DOHH2 (cell line): Measurements from ENCODE around the gene ATP12A.
A peak's percentile ranks its signal among the peaks of the same experiment; 100 is the strongest.

Source experiments
- H3F3A ChIP-seq: fragments of 200-600 bp; sonication (generic), shearing (Covaris generic); 2 replicates; pipeline ENCODE4 v1.6.0; 2016; ENCODE audit warnings: antibody characterized with exemption, mild to moderate bottlenecking; ENCODE audit not compliant: control insufficient read depth, insufficient read depth
- H3K27ac ChIP-seq: fragments of 200-600 bp; sonication (generic); 2 replicates; pipeline ENCODE4 v1.5.1; 2014; ENCODE audit warnings: low read depth, mild to moderate bottlenecking, low read length, moderate library complexity
- H3K27me3 ChIP-seq: fragments of 200-600 bp; sonication (generic); 2 replicates; pipeline ENCODE4 v1.6.1; 2014; ENCODE audit warnings: mild to moderate bottlenecking, low read length, mixed read lengths; ENCODE audit not compliant: control insufficient read depth
- H3K36me3 ChIP-seq: fragments of 200-600 bp; sonication (generic); 2 replicates; pipeline ENCODE4 v1.6.1; 2014; ENCODE audit warnings: mild to moderate bottlenecking, low read length, moderate library complexity, mixed read lengths; ENCODE audit not compliant: control insufficient read depth
- H3K4me1 ChIP-seq: fragments of 200-600 bp; sonication (generic); 2 replicates; pipeline ENCODE4 v1.6.1; 2014; ENCODE audit warnings: mild to moderate bottlenecking, low read length, mixed read lengths; ENCODE audit not compliant: control insufficient read depth
- H3K4me2 ChIP-seq: fragments of 200-600 bp; sonication (generic); 2 replicates; pipeline ENCODE4 v1.6.0; 2014; ENCODE audit warnings: mild to moderate bottlenecking, low read length, moderate library complexity
- H3K4me3 ChIP-seq: fragments of 200-600 bp; sonication (generic); 2 replicates; pipeline ENCODE4 v1.5.1; 2014; ENCODE audit warnings: mild to moderate bottlenecking, low read length, mixed read lengths
- H3K79me2 ChIP-seq: fragments of 200-600 bp; sonication (generic); 2 replicates; pipeline ENCODE4 v1.6.1; 2014; ENCODE audit warnings: mild to moderate bottlenecking, low read length, mixed read lengths; ENCODE audit not compliant: control insufficient read depth
- H3K9me2 ChIP-seq: fragments of 200-600 bp; sonication (generic); replicated peaks from 2 replicates; pipeline ENCODE4 v1.6.1; 2014; ENCODE audit warnings: mild to moderate bottlenecking, low read length, mixed read lengths; ENCODE audit not compliant: control insufficient read depth
- H3K9me3 ChIP-seq: fragments of 200-600 bp; sonication (generic); 2 replicates; pipeline ENCODE4 v1.6.1; 2014; ENCODE audit warnings: antibody characterized with exemption, low read length, mixed read lengths; ENCODE audit not compliant: control insufficient read depth, insufficient read depth
- H4K20me1 ChIP-seq: fragments of 200-600 bp; sonication (generic); 2 replicates; pipeline ENCODE4 v1.6.0; 2014; ENCODE audit warnings: low read depth, mild to moderate bottlenecking, antibody characterized with exemption, low read length, moderate library complexity; ENCODE audit not compliant: control insufficient read depth, insufficient read depth
- EZH2phosphoT487 ChIP-seq: fragments of 200-600 bp; sonication (generic); IDR thresholded peaks from 2 replicates; pipeline ENCODE4 v1.6.1; 2017; ENCODE audit warnings: borderline replicate concordance, mild to moderate bottlenecking, antibody characterized with exemption, low read length, moderate library complexity, mixed read lengths
- TF ChIP-seq, protein P1 (sequence below): fragments of 200-600 bp; sonication (generic); IDR thresholded peaks from one replicate; pipeline ENCODE4 v1.5.1; 2014; ENCODE audit warnings: antibody characterized with exemption, mild to moderate bottlenecking, low read depth, low read length; ENCODE audit not compliant: poor library complexity, severe bottlenecking

Gene ATP12A

GRCh38 chr13:24684600-24684998 is 4.4 kb downstream of the ATP12A start:
- H3K27ac ChIP-seq = peak overlapping the region; percentile 54

DNA sequence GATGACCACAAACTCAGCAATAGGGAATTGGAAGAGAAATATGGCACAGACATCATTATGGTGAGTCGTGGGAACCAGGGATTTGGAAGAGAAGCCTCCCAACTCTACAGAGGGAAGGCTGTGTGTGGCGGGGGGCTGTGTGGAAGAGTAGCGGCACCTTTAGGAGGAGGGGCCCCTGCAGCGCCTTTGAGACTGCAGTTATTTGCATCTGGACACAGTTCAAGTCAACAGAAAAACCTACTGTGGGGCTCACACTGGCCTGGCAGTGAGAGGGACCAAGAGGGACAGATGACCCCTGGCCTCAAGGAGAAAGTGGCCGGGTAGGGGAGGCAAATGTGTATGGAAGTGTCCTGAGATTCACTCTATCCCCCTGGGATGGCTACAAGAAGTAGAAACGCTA is 5.1 kb downstream of the ATP12A start:
- peaks cover 26% of the 10 kb centered on the region for H3K4me1 ChIP-seq
- no peaks in the 10 kb centered on the region for H3K79me2 ChIP-seq
- H3F3A ChIP-seq = no peaks in the 10 kb centered on the region
- H3K4me2 ChIP-seq = no peak overlapping the region; the same call in 1 of the 2 replicates
- peaks cover 13% of the 10 kb centered on the region for H3K27me3 ChIP-seq
- H3K27ac ChIP-seq = no peak overlapping the region
- H3K9me3 ChIP-seq = no peaks in the 10 kb centered on the region
- no peaks in the 10 kb centered on the region for H3K36me3 ChIP-seq
- H4K20me1 ChIP-seq = no peaks in the 10 kb centered on the region
- H3K4me3 ChIP-seq = no peak overlapping the region
- no peak for TF ChIP-seq EZH2phosphoT487
- TF ChIP-seq, protein P1, sequence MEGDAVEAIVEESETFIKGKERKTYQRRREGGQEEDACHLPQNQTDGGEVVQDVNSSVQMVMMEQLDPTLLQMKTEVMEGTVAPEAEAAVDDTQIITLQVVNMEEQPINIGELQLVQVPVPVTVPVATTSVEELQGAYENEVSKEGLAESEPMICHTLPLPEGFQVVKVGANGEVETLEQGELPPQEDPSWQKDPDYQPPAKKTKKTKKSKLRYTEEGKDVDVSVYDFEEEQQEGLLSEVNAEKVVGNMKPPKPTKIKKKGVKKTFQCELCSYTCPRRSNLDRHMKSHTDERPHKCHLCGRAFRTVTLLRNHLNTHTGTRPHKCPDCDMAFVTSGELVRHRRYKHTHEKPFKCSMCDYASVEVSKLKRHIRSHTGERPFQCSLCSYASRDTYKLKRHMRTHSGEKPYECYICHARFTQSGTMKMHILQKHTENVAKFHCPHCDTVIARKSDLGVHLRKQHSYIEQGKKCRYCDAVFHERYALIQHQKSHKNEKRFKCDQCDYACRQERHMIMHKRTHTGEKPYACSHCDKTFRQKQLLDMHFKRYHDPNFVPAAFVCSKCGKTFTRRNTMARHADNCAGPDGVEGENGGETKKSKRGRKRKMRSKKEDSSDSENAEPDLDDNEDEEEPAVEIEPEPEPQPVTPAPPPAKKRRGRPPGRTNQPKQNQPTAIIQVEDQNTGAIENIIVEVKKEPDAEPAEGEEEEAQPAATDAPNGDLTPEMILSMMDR = no peak
- no peaks in the 10 kb centered on the region for H3K9me2 ChIP-seq

More at GRCh38 chr13:24684600-24684998, 4.4 kb downstream of the ATP12A start:
- Histone ChIP-seq H3K4me3 (peak overlapping the region; percentile 26), H3F3A (no peaks in the 10 kb centered on the region), H3K4me1 (peaks cover 32% of the 10 kb centered on the region), H3K27me3 (peaks cover 18% of the 10 kb centered on the region), H3K9me3 (no peaks in the 10 kb centered on the region), H4K20me1 (no peaks in the 10 kb centered on the region), H3K36me3 (no peaks in the 10 kb centered on the region), H3K9me2 (no peaks in the 10 kb centered on the region), H3K4me2 (peak overlapping the region; percentile 45), H3K79me2 (no peaks in the 10 kb centered on the region)
- no peak for TF ChIP-seq EZH2phosphoT487
- TF ChIP-seq, protein P1 = no peak

DNA sequence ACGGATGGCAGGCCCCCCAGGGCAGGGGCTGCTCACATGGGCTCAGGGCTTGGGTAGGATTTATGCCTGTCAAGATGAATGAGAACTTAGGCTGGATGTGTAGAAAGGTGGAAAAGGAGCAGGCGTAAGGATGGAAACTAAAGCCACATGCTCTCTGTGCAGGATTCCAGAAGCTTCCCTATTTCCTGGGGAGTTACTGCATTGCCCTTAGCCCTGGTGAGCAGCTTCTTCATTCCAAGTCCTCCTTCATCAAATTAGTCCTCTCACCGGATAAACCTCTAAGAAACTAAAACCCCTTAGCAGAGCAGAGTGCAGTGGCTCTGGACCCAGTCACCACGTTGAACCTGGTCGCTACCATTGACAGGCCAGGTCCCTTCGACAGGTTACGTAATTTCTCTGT is 7.4 kb downstream of the ATP12A start:
- no peak overlapping the region for H3K27ac ChIP-seq
- H3K79me2 ChIP-seq = no peaks in the 10 kb centered on the region
- no peak for TF ChIP-seq EZH2phosphoT487
- TF ChIP-seq, protein P1 = no peak
- no peaks in the 10 kb centered on the region for H4K20me1 ChIP-seq
- H3K27me3 ChIP-seq = peaks cover 10% of the 10 kb centered on the region; the same call in 1 of the 2 replicates
- H3K4me1 ChIP-seq = peaks cover 19% of the 10 kb centered on the region
- no peaks in the 10 kb centered on the region for H3K9me2 ChIP-seq
- no peaks in the 10 kb centered on the region for H3F3A ChIP-seq
- no peak overlapping the region for H3K4me3 ChIP-seq
- H3K9me3 ChIP-seq = no peaks in the 10 kb centered on the region
- no peaks in the 10 kb centered on the region for H3K36me3 ChIP-seq
- no peak overlapping the region for H3K4me2 ChIP-seq
